Fibroblast of villous mesenchyme (primary cell): ENCODE results near the gene CCDC177. TPM values are rescaled to one million over a fixed set of nuclear protein-coding genes. Genes with fewer than 3 reads are reported as not detected.

ENCODE experiments used
- DNase-seq: peaks from one replicate; pipeline ENCODE4 v3.0.0-alpha.2; 2010; ENCODE audit warnings: low read depth
- H3K4me3 ChIP-seq: 2 replicates; pipeline ENCODE4 v1.5.1; 2011; ENCODE audit warnings: low read depth, mild to moderate bottlenecking, low read length
- CTCF ChIP-seq: IDR thresholded peaks from 2 replicates; pipeline ENCODE4 v1.5.1; 2012; ENCODE audit warnings: low read depth, mild to moderate bottlenecking, low read length; ENCODE audit not compliant: insufficient read depth
- total RNA-seq: library from RNA; depleted of rRNA; stranded (reverse); fragments of >200 nt; gene quantifications from 2 replicates; pipeline ENCODE4 v1.2.3, GENCODE V29; 2012

The CCDC177 gene
- total RNA-seq, 1 donor, result not detected

GRCh38 chr14:69595336-69595735 is 20.7 kb upstream of the CCDC177 start:
- no peak for TF ChIP-seq CTCF
- DNase-seq, result no peak
- H3K4me3 ChIP-seq, result no peak overlapping the region

GRCh38 chr14:69594846-69595245 is 20.2 kb upstream of the CCDC177 start:
- TF ChIP-seq CTCF, result no peak
- H3K4me3 ChIP-seq, result no peak overlapping the region
- DNase-seq, result no peak

GRCh38 chr14:69593018-69593677 is 18.5 kb upstream of the CCDC177 start:
- H3K4me3 ChIP-seq, result peak overlapping the region; percentile 35
- TF ChIP-seq CTCF, result no peak
- DNase-seq, result peak; percentile 82

GRCh38 chr14:69591317-69591716 is 16.6 kb upstream of the CCDC177 start:
- peak; percentile 38 for DNase-seq
- no peak for TF ChIP-seq CTCF
- H3K4me3 ChIP-seq, result no peak overlapping the region

- no peak for TF ChIP-seq CTCF
- H3K4me3 ChIP-seq, result no peak overlapping the region
- no peak for DNase-seq
These were observed 12.7 kb upstream of the CCDC177 start for GRCh38 chr14:69587389-69587788.

- no peak overlapping the region for H3K4me3 ChIP-seq
- no peak for DNase-seq
- TF ChIP-seq CTCF, result no peak
These were observed 11.7 kb upstream of the CCDC177 start for GRCh38 chr14:69586404-69586803.

GRCh38 chr14:69584389-69584788 is 9.7 kb upstream of the CCDC177 start:
- TF ChIP-seq CTCF, result no peak
- no peak overlapping the region for H3K4me3 ChIP-seq

More at GRCh38 chr14:69584389-69584788, 9.7 kb upstream of the CCDC177 start:
- DNase-seq, result no peak
